NCI-H1048 (cell line): ENCODE results near the gene LFNG.

Experiments used
- DNase-seq: peaks from one replicate; lab custom pipeline; 2025; lab: John Stamatoyannopoulos, UW

Gene LFNG

GRCh38 chr7:2517678-2518507 is 1.7 kb upstream of the LFNG start:
- no peak for DNase-seq

- DNase-seq = no peak
These were observed 846 bp upstream of the LFNG start for GRCh38 chr7:2518737-2519118.

- no peak for DNase-seq
These were observed 672 bp downstream of the LFNG start for GRCh38 chr7:2520131-2520760.

GRCh38 chr7:2520761-2521290 is 1.3 kb downstream of the LFNG start:
- DNase-seq = no peak

- no peak for DNase-seq
These were observed 1.8 kb downstream of the LFNG start for GRCh38 chr7:2521341-2521745.

GRCh38 chr7:2521952-2522591 is 2.5 kb downstream of the LFNG start:
- no peak for DNase-seq

- DNase-seq = no peak
These were observed 3.3 kb downstream of the LFNG start for GRCh38 chr7:2522780-2523433.

- no peak for DNase-seq
These were observed 3.9 kb downstream of the LFNG start for GRCh38 chr7:2523461-2523936.

- no peak for DNase-seq
These were observed 4.6 kb downstream of the LFNG start for GRCh38 chr7:2523941-2524807.

GRCh38 chr7:2524808-2525657 is 5.5 kb downstream of the LFNG start:
- DNase-seq = no peak

- no peak for DNase-seq
These were observed 6.4 kb downstream of the LFNG start for GRCh38 chr7:2525658-2526630.

- no peak for DNase-seq
These were observed 7.3 kb downstream of the LFNG start for GRCh38 chr7:2526659-2527504.

GRCh38 chr7:2527505-2528467 is 8.2 kb downstream of the LFNG start:
- DNase-seq = no peak

GRCh38 chr7:2528481-2529095 is 9.0 kb downstream of the LFNG start:
- DNase-seq = no peak

GRCh38 chr7:2529161-2530070 is 9.8 kb downstream of the LFNG start:
- no peak for DNase-seq
